Spleen (tissue), 11 donors: Measurements from ENCODE around the gene JSRP1. TPM values are rescaled to one million over a fixed set of nuclear protein-coding genes. Genes with fewer than 3 reads are reported as not detected.

ENCODE experiments used
- DNase-seq: peaks from one replicate; pipeline ENCODE4 v3.0.0-alpha.2; 2020
- H3K27ac ChIP-seq, 8 donors: fragments of 200-600 bp; sonication (generic) in 7 of 8; 1 replicate in 4 of 8; 2 replicates in 4 of 8; pipeline versions ENCODE4 v1.5.0 to v1.8.0; 2016 to 2021; ENCODE audit warnings: inconsistent platforms in 4 of 8, mild to moderate bottlenecking in 4 of 8, moderate library complexity in 1 of 8
- H3K27me3 ChIP-seq, 7 donors: fragments of 200-600 bp; sonication (generic) in 6 of 7; replicated peaks in 1 of 7; 1 replicate in 4 of 7; 2 replicates in 3 of 7; pipeline versions ENCODE4 v1.5.0 to v1.8.0; 2016 to 2021; ENCODE audit warnings: inconsistent platforms in 3 of 7, mild to moderate bottlenecking in 1 of 7
- H3K36me3 ChIP-seq, 6 donors: fragments of 200-600 bp; sonication (generic) in 5 of 6; 1 replicate in 4 of 6; 2 replicates in 2 of 6; pipeline versions ENCODE4 v1.5.0 to v1.8.0; 2016 to 2021; ENCODE audit warnings: inconsistent platforms in 2 of 6
- H3K4me1 ChIP-seq, 6 donors: fragments of 200-600 bp; sonication (generic) in 5 of 6; 1 replicate in 3 of 6; 2 replicates in 3 of 6; pipeline versions ENCODE4 v1.5.0 to v1.8.0; 2016 to 2021; ENCODE audit warnings: inconsistent platforms in 3 of 6
- H3K4me3 ChIP-seq, 8 donors: fragments of 200-600 bp; sonication (generic) in 7 of 8; 1 replicate in 4 of 8; 2 replicates in 4 of 8; pipeline versions ENCODE4 v1.5.0 to v1.8.0; 2016 to 2021; ENCODE audit warnings: inconsistent platforms in 4 of 8, mild to moderate bottlenecking in 4 of 8, moderate library complexity in 2 of 8
- H3K9me3 ChIP-seq, 8 donors: fragments of 200-600 bp; sonication (generic) in 7 of 8; 1 replicate in 4 of 8; 2 replicates in 4 of 8; pipeline versions ENCODE4 v1.5.0 to v1.8.0; 2016 to 2021; ENCODE audit warnings: inconsistent platforms in 4 of 8
- CTCF ChIP-seq, 11 experiments: fragments of 200-600 bp in 7 of 11; fragments of 450-650 bp in 4 of 11; sonication (generic) in 4 of 11; IDR thresholded peaks in 8 of 11; conservative IDR thresholded peaks in 3 of 11; 1 replicate in 7 of 11; 2 replicates in 4 of 11; pipeline versions ENCODE4 v1.4.0 to v1.8.0; 2016 to 2021; ENCODE audit warnings: antibody characterized with exemption in 11 of 11, inconsistent platforms in 4 of 11, mild to moderate bottlenecking in 1 of 11
- POLR2A ChIP-seq, 3 donors: fragments of 450-650 bp; IDR thresholded peaks; one replicate each; pipeline ENCODE4 v1.5.1; 2017; ENCODE audit warnings: antibody characterized with exemption in 3 of 3, mild to moderate bottlenecking in 1 of 3
- POLR2AphosphoS5 ChIP-seq, 3 donors: sonication (generic); formaldehyde crosslinking; IDR thresholded peaks; one replicate each; pipeline ENCODE4 v1.5.1; 2017; ENCODE audit warnings: antibody characterized with exemption in 3 of 3
- WGBS, 5 donors: extraction: QIAGEN DNeasy Blood & Tissue Kit in 3 of 5; methylation state at CpG; one replicate each; pipeline versions ENCODE4 v1.1.5 to v1.1.7; 2013 to 2018; 5-methylcytosine and 5-hydroxymethylcytosine counted together
- intact Hi-C: fragments of 100-400 bp; cut with DNase I; formaldehyde crosslinking; loops from one replicate; pipeline ENCODE4 v1.15.0; 2023; ENCODE audit warnings: low total_unique reads
- polyA plus RNA-seq, 3 donors: library from polyadenylated mRNA; stranded (reverse); fragments of 200-250 nt; gene quantifications; one replicate each; pipeline ENCODE4 v1.2.1, GENCODE V29; 2013
- total RNA-seq, 7 donors: library from RNA; depleted of rRNA in 3 of 7; stranded (reverse); fragments of >200 nt in 3 of 7; fragmentation: NEBNext Ultra II Directional in 4 of 7; extraction: Animal tissue kit (Norgen Biotek cat#: 25700) in 4 of 7; gene quantifications; one replicate each; pipeline versions ENCODE4 v1.1.0 to v1.2.1, GENCODE V29; 2016 to 2021
- donor health status: healthy with polysubstance abuse.
- donor health status: DM: no; HTN: no; CAD: no; lungs with moderate emphysema.
- donor health status: DM: no; HTN: no; CAD: no.
- donor health status: Bipolar disorder and iron deficiency.
- donor health status: healthy.
- donor health status: DM: no; HTN: no; CAD: no.
- donor health status: DM: yes; HTN: yes; CAD: no.

Gene JSRP1
- total and polyA plus RNA-seq, 10 donors: 1.2 to 4.8 (median 3.1) TPM

- Histone ChIP-seq H3K4me3 (no peak overlapping the region), H3K9me3 (no peaks in the 10 kb centered on the region), H3K4me1 (peaks cover 43 to 73% (median 53%) of the 10 kb centered on the region in 6 donors), H3K27ac (peak overlapping the region in 1 of 8 donors; percentile 96), H3K36me3 (peaks cover 12 to 77% (median 54%) of the 10 kb centered on the region in 6 donors), H3K27me3 (no peaks in the 10 kb centered on the region)
- TF ChIP-seq POLR2A (IDR thresholded peaks at IDR 0.05) (no peak), CTCF (IDR thresholded peaks at IDR 0.05 in 8 of 11, conservative IDR thresholded peaks at IDR 0.05 in 3 of 11) (no peak), POLR2AphosphoS5 (IDR thresholded peaks at IDR 0.05) (no peak)
- intact Hi-C loops: no loop called here
- DNase-seq: no peak
- WGBS, 5 donors: 87 to 93% (median 90%) methylated on average over 13 to 32 of the region's 32 CpGs
Measured at GRCh38 chr19:2243274-2244124, 12.7 kb downstream of the JSRP1 start.

- intact Hi-C loops: no loop called here
- H3K4me3 ChIP-seq: no peak overlapping the region
- no peaks in the 10 kb centered on the region for H3K9me3 ChIP-seq
- no peak for DNase-seq
- peaks cover 50 to 80% (median 60%) of the 10 kb centered on the region in 6 donors for H3K4me1 ChIP-seq
- peak overlapping the region in 3 of 8 donors; percentile 96 to 100 (median 98) for H3K27ac ChIP-seq
- WGBS, 5 donors: 83 to 93% (median 89%) methylated on average over 8 of the region's 8 CpGs
- H3K36me3 ChIP-seq: peaks cover 12 to 70% (median 50%) of the 10 kb centered on the region in 6 donors
- no peak for TF ChIP-seq POLR2AphosphoS5 (IDR thresholded peaks at IDR 0.05)
- TF ChIP-seq CTCF (IDR thresholded peaks at IDR 0.05 in 8 of 11, conservative IDR thresholded peaks at IDR 0.05 in 3 of 11): no peak
- TF ChIP-seq POLR2A (IDR thresholded peaks at IDR 0.05): no peak
- H3K27me3 ChIP-seq: no peaks in the 10 kb centered on the region
Measured at GRCh38 chr19:2242816-2243215, 13.4 kb downstream of the JSRP1 start.

GRCh38 chr19:2242092-2242537 lies 14.1 kb downstream of the JSRP1 start:
- H3K36me3 ChIP-seq: peaks cover 7 to 63% (median 43%) of the 10 kb centered on the region in 6 donors
- H3K9me3 ChIP-seq: no peaks in the 10 kb centered on the region
- no peaks in the 10 kb centered on the region for H3K27me3 ChIP-seq
- H3K4me3 ChIP-seq: no peak overlapping the region
- TF ChIP-seq CTCF (IDR thresholded peaks at IDR 0.05 in 8 of 11, conservative IDR thresholded peaks at IDR 0.05 in 3 of 11): no peak
- no peak for TF ChIP-seq POLR2A (IDR thresholded peaks at IDR 0.05)
- TF ChIP-seq POLR2AphosphoS5 (IDR thresholded peaks at IDR 0.05): no peak
- H3K27ac ChIP-seq: peak overlapping the region in 4 of 8 donors; percentile 96 to 100 (median 98)
- 83 to 88% (median 86%) methylated on average over 10 to 12 of the region's 12 CpGs for WGBS, 5 donors
- H3K4me1 ChIP-seq: peaks cover 55 to 82% (median 65%) of the 10 kb centered on the region in 6 donors
- no peak for DNase-seq
- intact Hi-C loops: no loop called here
